Epithelial cell of prostate (primary cell): ENCODE measurements around the gene PRRX1.

Experiments used
- DNase-seq: peaks from one replicate; pipeline ENCODE4 v3.0.0-alpha.2; 2011; ENCODE audit warnings: low read depth, low spot score
- H3K27ac ChIP-seq: fragments of 450-650 bp; 2 replicates; pipeline ENCODE4 v1.5.1; 2017; ENCODE audit warnings: mild to moderate bottlenecking

Gene PRRX1

DNA sequence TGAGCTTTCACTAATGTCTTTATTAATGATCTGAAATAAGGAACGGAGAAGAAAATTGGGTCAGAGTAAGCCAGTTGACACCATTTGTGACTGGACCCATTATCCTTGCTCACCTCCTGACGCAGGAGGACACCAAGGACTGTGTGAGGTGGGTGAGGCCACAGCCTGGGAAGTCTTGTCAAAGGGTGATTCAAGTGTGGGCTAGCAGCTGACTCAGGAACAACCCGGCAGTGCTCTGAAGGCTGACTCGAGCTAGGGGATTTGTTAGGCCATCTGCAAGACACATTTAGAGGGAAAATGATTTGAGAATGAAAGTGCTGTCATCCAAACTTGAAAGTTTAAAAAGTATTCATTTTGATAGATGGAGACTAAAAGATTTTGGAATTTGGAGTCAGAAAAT, 21.2 kb downstream of the PRRX1 start:
- DNase-seq = peak; percentile 18
- H3K27ac ChIP-seq = no peak overlapping the region

DNA sequence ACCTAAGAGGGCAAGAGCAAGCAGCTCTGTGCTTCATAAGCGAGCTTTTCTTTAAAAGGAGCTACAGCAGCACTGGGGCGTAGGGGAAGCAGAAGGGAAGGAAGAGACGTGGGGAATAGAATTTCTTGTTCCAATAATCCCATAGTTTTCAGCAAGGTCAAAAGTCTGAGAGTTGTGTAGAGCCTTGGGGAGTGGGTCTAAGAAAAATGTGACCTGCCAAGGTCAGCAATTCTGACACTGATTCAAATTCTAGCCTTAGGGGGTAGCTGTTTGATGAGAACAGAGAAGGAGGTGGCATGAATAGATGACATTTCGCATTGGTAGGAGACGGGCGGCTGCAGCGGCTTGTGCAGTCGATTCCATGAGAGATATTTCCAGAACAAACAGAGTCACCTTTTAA, 22.4 kb downstream of the PRRX1 start:
- no peak overlapping the region for H3K27ac ChIP-seq

DNA sequence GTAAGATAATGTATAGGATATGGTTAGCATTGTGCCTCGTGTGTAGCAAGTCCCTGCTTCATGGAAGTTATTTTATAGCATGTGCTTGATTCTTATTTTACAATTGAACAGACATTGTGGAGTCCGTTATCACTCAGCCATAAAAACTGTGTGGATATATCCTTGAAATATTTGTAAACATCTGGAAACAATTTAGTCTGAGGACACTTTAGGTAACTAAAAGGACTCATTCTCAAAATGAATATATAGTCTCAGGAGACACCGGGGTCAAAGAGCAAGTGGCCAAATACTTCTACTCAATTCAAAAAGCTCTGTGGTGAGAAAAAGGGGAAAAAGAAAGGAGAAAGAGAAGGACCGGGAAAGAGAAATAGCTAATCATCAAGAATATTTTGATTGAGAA, 23.7 kb downstream of the PRRX1 start:
- H3K27ac ChIP-seq = no peak overlapping the region
- no peak for DNase-seq

More for the DNA sequence above, 22.4 kb downstream of the PRRX1 start:
- DNase-seq = no peak

DNA sequence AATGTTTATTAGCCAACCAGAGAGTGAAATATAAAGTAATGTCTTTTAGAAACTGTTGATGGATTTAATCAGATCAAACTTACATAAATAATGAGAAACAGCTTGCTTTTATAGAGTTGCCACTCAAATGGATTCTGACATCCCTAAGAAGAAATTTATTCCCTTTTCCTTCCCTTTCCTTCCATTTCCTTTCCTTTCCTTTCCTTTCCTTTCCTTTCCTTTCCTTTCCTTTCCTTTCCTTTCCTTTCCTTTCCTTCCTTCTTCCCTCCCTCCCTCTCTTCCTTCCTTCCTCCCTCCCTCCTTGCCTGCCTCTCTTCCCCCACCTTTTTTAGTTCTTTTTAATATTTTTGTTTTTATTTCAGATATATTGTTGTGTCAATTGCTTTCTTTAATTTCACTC, 27.3 kb downstream of the PRRX1 start:
- no peak overlapping the region for H3K27ac ChIP-seq
- no peak for DNase-seq

DNA sequence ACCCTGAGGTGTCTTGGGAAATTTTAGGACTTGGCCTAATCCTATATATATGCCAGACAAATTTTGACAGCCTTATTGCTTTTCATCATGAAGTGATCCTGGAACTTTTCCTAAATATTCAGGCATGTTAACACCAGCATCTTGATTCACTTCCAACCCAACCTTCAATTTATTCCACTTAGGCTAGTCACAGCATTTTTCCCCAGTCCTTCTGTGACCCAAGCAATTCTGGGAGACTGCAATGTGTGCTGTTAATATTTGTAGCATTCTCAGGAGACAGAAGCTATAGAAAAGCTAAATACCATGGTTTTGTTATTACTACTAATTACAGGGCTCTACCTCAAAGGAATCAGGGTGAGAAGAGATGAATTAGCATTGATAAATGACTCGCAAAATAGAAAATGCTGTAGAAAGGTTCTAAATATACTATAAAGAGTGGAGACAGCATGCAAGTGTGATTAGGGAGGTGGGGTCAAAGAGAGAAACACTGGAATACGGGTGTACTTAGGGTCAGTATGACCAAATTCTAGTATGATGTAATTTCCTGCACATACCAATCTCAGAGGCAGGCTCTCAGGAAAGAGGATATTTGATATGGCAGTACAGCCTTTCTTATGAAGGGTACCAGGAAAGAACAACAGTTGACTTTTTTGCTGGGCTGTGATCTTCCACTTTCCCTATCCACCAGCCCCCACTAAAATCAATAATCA, 29.1 kb downstream of the PRRX1 start:
- DNase-seq = no peak
- peak overlapping the region; percentile 25 for H3K27ac ChIP-seq

DNA sequence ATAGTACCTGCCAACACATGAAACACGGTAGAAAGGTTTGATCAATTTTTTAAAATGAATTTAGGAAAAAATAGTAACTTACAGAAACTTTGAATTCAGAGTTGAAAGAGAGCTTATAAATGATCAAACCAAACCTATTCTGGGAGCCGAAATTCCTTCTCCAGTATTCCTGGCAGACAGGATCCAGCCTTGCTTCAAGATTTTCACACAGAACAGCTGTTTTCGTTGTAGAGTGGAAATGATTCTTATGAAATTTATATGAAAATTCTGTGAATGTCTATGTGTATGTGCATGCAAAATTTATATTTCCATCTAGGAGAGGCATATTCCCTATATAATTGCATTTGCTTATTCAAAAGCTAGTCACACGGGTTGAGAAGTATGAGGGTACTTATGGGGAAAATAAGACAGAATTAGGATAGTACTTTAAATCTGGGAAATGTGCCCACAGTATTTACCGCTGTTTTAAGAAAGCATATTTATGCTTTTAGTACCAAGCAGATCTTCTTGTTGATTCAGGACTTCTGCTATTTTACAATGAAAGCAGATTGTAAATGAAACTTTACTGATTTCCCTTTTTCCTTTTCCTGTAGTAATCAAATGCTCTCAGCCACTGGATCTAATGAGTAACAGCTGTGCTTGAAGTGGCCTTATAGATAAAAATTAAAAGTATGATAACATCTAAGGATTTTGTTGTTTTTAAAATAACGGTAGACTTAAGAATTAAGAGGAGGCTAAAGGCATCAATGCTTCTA, 30.4 kb downstream of the PRRX1 start:
- no peak overlapping the region for H3K27ac ChIP-seq
- DNase-seq = no peak

DNA sequence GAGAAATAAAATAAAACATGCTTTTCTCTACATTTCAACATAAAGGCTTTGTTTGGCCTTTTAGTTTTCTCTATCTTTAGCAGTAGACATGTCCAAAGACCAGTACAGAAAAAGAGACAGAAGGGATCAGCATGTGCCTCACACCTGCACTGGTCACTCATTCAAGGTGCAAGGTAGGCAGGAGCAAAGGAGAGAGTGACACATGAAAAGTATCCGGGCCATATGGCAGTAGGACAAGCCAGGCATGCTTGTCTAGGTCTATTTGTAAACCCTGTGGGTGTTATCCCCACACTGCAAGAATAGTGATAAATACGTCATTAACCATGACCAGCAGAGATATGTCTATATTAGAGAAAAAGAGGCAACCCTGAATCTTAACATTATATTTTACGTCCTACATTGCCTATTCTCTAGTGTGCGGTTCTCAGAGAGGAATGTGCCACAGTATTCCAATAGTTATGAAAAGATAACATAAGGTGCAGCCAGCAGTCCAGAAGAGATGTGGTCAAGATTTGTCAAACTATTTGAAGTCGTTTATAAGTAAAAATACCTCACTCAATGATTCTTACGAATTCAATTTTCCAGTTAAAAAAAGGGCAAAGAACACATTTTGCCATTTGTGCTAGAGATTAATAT, 32.1 kb downstream of the PRRX1 start:
- DNase-seq = no peak
- no peak overlapping the region for H3K27ac ChIP-seq

DNA sequence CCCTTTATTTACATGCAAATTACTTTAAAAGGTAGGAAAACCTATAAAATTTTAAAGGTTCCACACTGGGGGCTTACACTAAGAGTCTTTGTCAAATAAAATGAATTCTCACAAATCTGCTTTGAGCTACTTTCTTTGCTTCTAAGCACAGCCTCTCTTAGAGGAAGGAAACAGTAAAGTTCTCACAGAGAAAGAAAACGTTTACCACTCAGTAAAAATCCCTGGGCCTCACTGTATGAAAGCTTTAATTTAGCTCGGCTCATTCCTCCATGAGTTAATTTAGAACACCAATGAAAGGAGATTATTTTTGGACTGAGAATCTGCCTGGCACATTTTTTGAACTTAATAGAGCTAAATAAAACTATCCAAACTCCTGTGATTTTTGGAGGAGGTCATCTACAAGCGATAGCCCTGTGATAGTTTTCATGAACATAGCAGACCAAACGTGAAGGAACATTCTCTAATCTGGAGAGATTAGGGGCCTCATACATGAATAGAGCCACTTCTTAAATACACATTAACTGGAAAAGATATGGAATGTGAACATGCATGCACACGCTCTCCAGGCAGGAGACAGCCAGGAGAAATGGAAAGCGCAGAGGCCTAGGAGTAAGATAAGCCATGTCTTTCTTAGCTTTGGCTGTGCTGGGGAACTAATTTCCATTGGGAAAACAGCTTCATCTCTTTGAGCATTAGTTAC, 32.8 kb downstream of the PRRX1 start:
- DNase-seq = no peak
- H3K27ac ChIP-seq = no peak overlapping the region

DNA sequence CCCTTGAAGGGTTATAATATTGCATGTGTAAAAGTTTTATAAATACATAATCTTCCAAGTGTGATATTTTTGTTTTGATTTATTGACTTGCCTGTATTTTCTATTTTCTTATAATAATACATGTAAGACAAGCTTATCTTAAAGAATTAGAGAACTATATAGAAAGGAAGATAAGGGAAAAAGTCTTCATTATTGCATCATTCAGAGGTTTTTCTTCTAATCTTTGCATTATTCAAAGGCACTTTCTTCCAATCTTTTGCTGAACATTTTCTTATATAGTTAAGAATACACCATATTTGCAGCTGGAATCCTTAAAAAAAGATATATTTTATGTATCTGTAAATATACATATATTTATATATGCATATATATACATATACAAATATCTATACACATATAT, 33.4 kb downstream of the PRRX1 start:
- DNase-seq = no peak
- H3K27ac ChIP-seq = no peak overlapping the region

DNA sequence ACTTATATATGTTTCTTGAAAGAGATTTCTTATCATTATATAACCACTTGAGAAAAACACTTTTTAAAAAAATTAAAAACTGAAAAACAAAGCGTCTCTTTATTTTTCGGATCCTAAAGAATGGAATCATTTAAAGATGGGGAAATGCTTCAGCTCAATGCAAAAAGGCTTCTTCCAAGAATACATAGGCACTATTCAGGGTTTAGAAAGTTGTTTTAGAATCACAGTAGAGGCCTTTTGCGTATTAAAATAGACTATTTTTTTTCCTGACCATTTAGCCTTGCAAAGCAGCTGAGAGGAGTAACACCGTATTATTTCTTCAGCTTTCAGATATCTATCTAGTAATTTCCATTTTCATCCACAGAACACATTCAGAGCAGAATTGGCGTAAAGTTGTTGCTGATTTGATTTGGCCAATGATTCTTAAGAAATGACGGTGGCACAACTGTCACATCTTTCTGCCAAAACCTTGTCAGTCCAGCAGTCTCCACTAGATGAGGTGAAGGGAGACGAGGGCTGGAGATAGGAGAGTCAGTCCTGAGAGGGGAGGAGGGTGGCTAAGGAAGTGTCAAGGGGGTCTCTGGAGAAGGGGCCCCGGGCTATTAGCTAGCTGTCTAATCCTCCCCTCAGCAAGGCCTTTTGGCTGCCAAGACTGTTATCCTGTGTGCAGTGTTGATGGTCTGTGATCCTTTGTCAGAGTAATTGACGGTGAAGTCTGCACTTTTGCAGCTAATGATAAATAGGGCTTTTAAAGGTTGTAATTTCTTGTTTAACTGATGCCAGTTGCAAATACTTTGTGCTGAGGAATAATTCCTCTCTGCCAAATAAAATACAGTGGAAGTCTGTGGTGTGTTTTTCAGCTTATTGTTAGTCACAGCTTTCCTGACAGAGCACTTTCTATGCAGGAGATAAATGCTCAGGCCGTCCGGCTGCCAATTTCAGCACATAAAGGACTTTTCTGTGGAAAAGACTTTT, 34.7 kb downstream of the PRRX1 start:
- no peak for DNase-seq
- H3K27ac ChIP-seq = no peak overlapping the region

DNA sequence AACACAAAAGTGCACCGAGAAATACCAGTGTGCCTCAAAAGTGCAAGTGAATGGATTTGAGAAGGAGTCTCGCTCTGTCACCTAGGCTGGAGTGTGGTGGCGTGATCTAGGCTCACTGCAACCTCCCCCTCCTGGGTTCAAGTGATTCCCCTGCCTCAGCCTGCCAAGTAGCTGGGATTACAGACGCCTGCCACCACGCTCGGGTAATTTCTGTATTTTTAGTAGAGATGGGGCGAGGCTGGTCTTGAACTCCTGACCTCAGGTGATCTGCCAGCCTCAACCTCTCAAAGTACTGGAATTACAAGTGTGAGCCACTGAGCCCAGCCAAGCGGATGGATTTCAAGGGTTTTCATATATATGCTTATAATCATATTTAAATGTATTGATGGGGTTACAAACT, 35.8 kb downstream of the PRRX1 start:
- H3K27ac ChIP-seq = no peak overlapping the region
- DNase-seq = no peak

DNA sequence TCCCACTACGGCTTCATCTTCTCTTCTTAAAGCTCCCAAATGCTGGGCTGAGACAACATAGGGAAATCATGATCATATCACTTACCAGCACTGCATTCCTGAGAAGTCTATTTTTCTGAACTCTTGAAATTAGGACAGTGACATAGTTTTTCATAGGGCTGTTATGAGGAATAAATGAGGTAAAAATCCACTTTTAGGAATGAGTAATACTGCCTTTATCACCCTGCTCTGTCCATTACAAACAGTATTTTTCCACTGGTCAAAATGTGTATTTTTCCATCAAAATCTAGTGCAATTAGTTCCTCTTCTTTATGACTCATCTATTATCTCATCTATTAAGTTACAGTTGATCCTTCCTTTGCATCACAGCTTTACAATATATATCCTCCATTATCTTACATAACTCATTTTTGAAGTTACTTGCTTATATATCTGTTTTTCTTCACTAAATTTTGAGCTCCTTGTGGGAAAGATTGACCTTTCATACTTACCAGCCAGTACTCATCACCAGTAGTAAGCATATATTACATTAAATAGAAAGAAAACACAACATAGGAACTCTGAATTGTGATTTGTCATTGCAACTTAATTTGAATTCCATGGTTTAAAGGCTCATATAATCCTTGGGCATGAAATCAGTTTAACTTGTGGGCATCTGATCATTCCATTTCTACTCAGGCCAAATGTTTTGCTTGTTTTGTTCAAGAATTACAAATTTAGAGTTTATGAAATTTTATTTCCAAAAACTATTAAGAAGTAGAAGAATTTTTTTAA, 37.1 kb downstream of the PRRX1 start:
- no peak overlapping the region for H3K27ac ChIP-seq
- no peak for DNase-seq

DNA sequence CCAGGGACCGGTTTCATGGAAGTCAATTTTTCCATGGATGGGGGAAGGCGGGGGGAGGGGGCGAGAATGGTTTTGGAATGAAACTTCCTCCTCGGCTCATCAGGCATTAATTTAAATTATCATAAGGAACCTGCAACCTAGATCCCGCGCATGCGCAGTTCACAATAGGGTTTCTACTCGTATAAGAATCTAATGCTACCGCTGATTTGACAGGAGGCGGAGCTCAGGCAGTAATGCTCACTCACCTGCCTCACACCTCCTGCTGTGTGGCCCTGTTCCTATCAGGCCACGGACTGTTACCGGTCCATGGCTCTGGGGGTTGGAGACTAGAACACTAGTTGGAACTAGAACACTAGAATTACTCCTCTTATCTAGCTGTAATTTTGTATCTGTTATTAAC, 38.0 kb downstream of the PRRX1 start:
- DNase-seq = no peak
- H3K27ac ChIP-seq = no peak overlapping the region

DNA sequence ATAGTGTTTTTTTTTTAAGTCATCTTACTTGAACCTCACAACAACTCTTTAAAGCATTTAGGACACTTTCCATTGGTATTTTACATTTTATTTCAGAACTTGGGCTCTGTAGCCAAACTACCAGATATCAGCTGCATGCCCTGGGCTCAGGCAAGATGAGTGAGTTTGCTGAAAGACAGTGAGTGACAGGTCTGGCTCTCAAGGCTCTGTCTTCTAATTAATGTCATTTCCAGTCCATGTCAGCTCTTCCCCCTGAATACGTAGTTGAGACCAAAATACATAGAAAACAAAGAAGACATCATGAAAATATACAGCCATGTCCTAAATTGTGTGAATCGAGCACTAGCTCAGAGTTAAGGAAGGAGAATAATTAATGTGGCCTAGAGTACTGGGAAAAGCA, 39.7 kb downstream of the PRRX1 start:
- H3K27ac ChIP-seq = no peak overlapping the region
- DNase-seq = no peak

DNA sequence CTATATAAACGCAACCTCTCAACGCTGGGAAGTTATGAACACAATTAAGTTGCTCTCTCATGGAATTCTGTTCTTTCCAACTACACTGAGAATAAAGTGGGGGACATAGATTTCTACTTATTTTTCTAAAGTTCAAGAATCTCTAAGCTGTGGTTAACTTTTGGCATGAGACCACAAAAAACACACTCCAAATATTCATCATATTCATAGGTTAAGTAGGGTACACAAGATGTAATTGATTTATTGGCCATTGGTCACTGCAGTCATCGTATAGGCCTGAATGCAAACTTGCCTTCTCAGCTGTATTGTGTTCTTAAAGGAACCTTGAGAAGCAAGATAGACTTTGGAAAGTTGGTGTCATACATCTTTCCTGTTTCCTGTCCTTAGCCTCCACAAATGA, 40.3 kb downstream of the PRRX1 start:
- no peak overlapping the region for H3K27ac ChIP-seq
- DNase-seq = no peak

DNA sequence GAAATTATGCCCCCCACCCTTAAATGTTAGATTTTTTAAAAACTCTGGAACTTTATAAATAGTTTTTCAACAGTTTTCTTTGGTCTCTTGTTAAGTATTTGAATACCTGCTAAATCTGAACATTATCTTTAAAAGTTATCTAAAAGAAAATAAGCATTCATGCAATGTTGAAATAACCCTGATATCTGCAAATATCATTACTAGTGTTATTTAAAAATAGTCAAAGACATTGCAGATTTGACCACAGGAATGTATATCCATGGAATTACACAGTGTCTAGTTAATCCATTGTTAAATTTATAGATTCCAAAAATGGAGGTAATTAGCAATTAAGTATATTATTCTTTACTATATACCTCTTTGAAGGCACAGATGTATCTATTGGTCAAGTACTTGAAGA, 42.0 kb downstream of the PRRX1 start:
- H3K27ac ChIP-seq = no peak overlapping the region
- no peak for DNase-seq

DNA sequence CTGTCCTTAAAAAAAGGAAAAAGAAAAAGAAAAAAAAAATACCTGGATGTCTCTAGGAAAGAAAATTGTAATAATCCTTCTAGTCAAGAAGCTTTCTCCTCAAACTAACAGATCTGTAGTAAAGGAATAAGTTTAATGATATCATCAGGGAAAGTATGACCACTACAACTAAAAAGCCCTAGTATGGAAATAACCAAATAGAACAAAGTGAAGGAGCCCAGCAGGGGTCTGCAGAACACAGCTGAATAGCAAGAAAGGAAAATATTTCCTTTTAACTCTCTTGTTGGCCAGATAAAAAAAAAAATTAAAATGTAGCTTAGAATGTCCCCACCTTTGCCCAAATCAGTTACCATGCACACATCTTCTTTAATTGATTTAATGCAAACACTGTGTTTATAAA, 43.2 kb downstream of the PRRX1 start:
- peak overlapping the region; percentile 73 for H3K27ac ChIP-seq
- no peak for DNase-seq

DNA sequence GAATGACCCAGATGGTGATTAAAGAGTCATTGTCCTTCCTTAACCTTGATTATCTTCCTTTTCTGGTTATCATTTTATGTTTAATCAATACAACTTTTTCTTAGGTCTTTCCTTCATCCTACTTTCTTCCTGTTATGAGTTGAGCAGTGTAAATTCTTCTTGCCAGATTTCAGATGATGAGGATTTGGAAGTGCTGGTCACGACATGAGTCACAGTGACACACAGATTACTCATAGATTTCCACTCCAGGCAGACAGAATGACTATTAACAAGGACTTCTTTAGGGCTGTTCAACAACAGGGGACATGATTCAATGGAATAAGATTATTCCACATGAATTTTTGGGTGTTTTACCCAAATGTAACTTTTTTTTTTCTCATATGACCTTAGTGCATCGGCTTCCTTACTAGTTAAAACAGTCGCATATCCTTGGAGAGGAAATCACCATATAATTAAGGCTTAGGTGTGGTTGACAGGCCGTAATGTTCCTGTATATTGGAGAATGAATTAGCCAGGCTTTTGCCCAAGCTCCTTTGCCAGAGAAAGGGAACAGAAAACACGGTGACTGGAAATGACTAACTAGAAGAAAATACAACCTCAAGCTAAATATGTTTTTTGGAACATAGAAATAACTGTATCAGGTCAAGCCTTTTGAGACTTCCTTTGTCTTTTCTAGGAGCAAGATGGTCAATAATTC, 44.2 kb downstream of the PRRX1 start:
- DNase-seq = peak; percentile 87
- H3K27ac ChIP-seq = peak overlapping the region; percentile 73
